HepG2 (cell line): ENCODE measurements around the gene RGN. TPM values are rescaled to one million over a fixed set of nuclear protein-coding genes. Genes with fewer than 3 reads are reported as not detected.

ENCODE experiments used
- ARID4A ChIP-seq: sonication (generic); formaldehyde crosslinking; IDR thresholded peaks from 2 replicates; pipeline ENCODE4 v1.5.0; 2020; ENCODE audit warnings: mild to moderate bottlenecking, missing genetic modification reagents, borderline replicate concordance
- NR2F2 ChIP-seq: IDR thresholded peaks from 2 replicates; pipeline ENCODE4 v1.6.1; 2012; ENCODE audit warnings: low read depth, inconsistent platforms, borderline replicate concordance
- PAF1 ChIP-seq: IDR thresholded peaks from 2 replicates; pipeline ENCODE4 v1.6.1; 2016; ENCODE audit warnings: missing genetic modification reagents, missing compliant biosample characterization
- SNRNP70 ChIP-seq: fragments of 200-400 bp; formaldehyde crosslinking; IDR thresholded peaks from 2 replicates; pipeline ENCODE4 v1.6.1; 2017; ENCODE audit warnings: mild to moderate bottlenecking, low read depth, low read length, moderate library complexity
- TARDBP ChIP-seq: sonication (generic); formaldehyde crosslinking; IDR thresholded peaks from 2 replicates; pipeline ENCODE4 v1.8.0; 2022; ENCODE audit warnings: mild to moderate bottlenecking, missing genetic modification reagents
- THAP11 ChIP-seq: IDR thresholded peaks from 2 replicates; pipeline ENCODE4 v1.6.1; 2016; ENCODE audit warnings: missing biosample characterization, missing genetic modification reagents
- U2AF2 ChIP-seq: fragments of 200-400 bp; formaldehyde crosslinking; IDR thresholded peaks from 2 replicates; pipeline ENCODE4 v1.6.1; 2017; ENCODE audit warnings: low read depth, mild to moderate bottlenecking, low read length
- ZBTB8A ChIP-seq: sonication (generic); formaldehyde crosslinking; IDR thresholded peaks from 2 replicates; pipeline ENCODE4 v1.4.0; 2020; ENCODE audit warnings: mild to moderate bottlenecking, low read depth, missing genetic modification reagents, borderline replicate concordance
- ZNF878 ChIP-seq: sonication (generic); formaldehyde crosslinking; IDR thresholded peaks from 2 replicates; pipeline ENCODE4 v1.8.1; 2023; ENCODE audit warnings: mild to moderate bottlenecking, missing genetic modification reagents, moderate library complexity
- polyA plus RNA-seq, 8 experiments: library from polyadenylated mRNA; depleted of rRNA in 3 of 8; stranded (reverse) in 7 of 8; unstranded in 1 of 8; fragments of >200 nt; fragmentation: Illumina TruSeq in 4 of 8; extraction: Trizol in 4 of 8; gene quantifications; 2 replicates each; pipeline versions ENCODE4 v1.2.1 to v1.2.3, GENCODE V29; 2011 to 2016; ENCODE audit warnings: low read depth in 4 of 8, missing spikeins in 1 of 8, mixed read lengths in 1 of 8; ENCODE audit not compliant: insufficient read depth in 1 of 8
- total RNA-seq, 5 experiments: library from RNA; depleted of rRNA; stranded (reverse); fragments of >200 nt; fragmentation: Illumina TruSeq; extraction: Trizol; gene quantifications; 2 replicates each; pipeline ENCODE4 v1.2.3, GENCODE V29; 2016; ENCODE audit warnings: low read depth in 1 of 5
- TF ChIP-seq, protein P1 (sequence below): sonication (generic); formaldehyde crosslinking; IDR thresholded peaks from 2 replicates; pipeline ENCODE4 v1.4.0; 2020; ENCODE audit warnings: missing genetic modification reagents, borderline replicate concordance
- TF ChIP-seq, protein P2 (sequence below): sonication (generic); formaldehyde crosslinking; IDR thresholded peaks from 2 replicates; pipeline ENCODE4 v1.5.0; 2020; ENCODE audit warnings: missing genetic modification reagents
- TF ChIP-seq, protein P3 (sequence below): sonication (generic); formaldehyde crosslinking; IDR thresholded peaks from 2 replicates; pipeline ENCODE4 v1.5.0; 2020; ENCODE audit warnings: mild to moderate bottlenecking, missing genetic modification reagents, borderline replicate concordance

Gene RGN
- total and polyA plus RNA-seq, 2 of the 13 experiments (the other 11 are each of a cell fraction or from before 2014, with no cell fraction given): 19.6 to 74.4 TPM

DNA sequence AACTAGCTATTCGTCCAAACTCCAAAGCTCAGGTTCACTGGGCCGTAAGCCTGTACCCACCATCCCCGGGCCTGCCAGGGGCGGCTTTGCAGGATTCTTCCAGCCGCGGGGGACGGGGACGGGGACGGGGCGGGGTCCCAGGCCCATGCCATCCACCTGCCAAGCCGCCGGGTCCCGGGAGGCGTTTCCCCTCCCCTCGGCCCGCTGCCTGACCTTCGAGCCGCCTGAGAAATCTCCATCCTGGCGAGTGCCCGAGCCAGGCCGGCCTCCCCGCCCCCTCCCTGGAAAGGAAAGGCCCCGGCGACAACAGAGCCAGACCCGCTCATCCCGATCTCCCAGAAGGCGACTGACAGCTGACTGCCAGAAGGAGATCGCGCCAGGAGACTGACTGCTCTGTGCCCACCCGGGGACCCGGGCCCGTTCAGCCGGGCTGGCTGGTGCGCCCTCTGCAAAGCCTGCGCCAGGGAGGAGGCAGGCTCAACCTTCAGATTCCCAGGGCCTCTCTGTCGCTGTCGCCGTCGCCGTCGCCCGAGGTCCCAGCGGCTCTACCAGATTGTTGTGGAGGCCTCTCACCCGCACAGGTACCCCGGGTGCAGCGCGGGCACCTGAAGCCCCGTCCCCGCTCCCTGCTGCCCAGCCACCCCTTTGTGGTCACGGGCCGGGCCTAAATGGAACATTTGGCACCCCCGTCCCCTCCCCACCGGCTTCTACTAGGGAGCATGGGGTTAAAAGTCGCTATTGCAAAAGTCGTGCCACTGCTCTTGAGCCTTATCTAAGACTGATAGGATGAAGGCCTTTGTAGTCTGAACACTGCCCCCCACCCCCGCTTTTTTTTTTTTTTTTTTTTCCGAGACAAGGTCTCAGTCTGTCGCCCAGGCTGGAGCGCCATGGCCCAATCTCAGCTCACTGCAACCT is at the start of gene RGN (continued):
- TF ChIP-seq, protein P1, sequence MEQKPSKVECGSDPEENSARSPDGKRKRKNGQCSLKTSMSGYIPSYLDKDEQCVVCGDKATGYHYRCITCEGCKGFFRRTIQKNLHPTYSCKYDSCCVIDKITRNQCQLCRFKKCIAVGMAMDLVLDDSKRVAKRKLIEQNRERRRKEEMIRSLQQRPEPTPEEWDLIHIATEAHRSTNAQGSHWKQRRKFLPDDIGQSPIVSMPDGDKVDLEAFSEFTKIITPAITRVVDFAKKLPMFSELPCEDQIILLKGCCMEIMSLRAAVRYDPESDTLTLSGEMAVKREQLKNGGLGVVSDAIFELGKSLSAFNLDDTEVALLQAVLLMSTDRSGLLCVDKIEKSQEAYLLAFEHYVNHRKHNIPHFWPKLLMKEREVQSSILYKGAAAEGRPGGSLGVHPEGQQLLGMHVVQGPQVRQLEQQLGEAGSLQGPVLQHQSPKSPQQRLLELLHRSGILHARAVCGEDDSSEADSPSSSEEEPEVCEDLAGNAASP (CRISPR knock-in tag): no peak
- TF ChIP-seq ARID4A (CRISPR knock-in tag) (peak; percentile 53; the same call in 1 of the 2 replicates), U2AF2 (no peak), ZBTB8A (CRISPR knock-in tag) (no peak), PAF1 (CRISPR knock-in tag) (no peak), ZNF878 (CRISPR knock-in tag) (no peak), SNRNP70 (no peak), THAP11 (peak; percentile 29; the same call in 1 of the 2 replicates), TARDBP (CRISPR knock-in tag) (0 out of 2 replicates have a peak, but pooled peaks have one; percentile 15), NR2F2 (peak; percentile 73; the same call in 1 of the 2 replicates)
- TF ChIP-seq, protein P2, sequence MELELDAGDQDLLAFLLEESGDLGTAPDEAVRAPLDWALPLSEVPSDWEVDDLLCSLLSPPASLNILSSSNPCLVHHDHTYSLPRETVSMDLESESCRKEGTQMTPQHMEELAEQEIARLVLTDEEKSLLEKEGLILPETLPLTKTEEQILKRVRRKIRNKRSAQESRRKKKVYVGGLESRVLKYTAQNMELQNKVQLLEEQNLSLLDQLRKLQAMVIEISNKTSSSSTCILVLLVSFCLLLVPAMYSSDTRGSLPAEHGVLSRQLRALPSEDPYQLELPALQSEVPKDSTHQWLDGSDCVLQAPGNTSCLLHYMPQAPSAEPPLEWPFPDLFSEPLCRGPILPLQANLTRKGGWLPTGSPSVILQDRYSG: no peak
- TF ChIP-seq, protein P3, sequence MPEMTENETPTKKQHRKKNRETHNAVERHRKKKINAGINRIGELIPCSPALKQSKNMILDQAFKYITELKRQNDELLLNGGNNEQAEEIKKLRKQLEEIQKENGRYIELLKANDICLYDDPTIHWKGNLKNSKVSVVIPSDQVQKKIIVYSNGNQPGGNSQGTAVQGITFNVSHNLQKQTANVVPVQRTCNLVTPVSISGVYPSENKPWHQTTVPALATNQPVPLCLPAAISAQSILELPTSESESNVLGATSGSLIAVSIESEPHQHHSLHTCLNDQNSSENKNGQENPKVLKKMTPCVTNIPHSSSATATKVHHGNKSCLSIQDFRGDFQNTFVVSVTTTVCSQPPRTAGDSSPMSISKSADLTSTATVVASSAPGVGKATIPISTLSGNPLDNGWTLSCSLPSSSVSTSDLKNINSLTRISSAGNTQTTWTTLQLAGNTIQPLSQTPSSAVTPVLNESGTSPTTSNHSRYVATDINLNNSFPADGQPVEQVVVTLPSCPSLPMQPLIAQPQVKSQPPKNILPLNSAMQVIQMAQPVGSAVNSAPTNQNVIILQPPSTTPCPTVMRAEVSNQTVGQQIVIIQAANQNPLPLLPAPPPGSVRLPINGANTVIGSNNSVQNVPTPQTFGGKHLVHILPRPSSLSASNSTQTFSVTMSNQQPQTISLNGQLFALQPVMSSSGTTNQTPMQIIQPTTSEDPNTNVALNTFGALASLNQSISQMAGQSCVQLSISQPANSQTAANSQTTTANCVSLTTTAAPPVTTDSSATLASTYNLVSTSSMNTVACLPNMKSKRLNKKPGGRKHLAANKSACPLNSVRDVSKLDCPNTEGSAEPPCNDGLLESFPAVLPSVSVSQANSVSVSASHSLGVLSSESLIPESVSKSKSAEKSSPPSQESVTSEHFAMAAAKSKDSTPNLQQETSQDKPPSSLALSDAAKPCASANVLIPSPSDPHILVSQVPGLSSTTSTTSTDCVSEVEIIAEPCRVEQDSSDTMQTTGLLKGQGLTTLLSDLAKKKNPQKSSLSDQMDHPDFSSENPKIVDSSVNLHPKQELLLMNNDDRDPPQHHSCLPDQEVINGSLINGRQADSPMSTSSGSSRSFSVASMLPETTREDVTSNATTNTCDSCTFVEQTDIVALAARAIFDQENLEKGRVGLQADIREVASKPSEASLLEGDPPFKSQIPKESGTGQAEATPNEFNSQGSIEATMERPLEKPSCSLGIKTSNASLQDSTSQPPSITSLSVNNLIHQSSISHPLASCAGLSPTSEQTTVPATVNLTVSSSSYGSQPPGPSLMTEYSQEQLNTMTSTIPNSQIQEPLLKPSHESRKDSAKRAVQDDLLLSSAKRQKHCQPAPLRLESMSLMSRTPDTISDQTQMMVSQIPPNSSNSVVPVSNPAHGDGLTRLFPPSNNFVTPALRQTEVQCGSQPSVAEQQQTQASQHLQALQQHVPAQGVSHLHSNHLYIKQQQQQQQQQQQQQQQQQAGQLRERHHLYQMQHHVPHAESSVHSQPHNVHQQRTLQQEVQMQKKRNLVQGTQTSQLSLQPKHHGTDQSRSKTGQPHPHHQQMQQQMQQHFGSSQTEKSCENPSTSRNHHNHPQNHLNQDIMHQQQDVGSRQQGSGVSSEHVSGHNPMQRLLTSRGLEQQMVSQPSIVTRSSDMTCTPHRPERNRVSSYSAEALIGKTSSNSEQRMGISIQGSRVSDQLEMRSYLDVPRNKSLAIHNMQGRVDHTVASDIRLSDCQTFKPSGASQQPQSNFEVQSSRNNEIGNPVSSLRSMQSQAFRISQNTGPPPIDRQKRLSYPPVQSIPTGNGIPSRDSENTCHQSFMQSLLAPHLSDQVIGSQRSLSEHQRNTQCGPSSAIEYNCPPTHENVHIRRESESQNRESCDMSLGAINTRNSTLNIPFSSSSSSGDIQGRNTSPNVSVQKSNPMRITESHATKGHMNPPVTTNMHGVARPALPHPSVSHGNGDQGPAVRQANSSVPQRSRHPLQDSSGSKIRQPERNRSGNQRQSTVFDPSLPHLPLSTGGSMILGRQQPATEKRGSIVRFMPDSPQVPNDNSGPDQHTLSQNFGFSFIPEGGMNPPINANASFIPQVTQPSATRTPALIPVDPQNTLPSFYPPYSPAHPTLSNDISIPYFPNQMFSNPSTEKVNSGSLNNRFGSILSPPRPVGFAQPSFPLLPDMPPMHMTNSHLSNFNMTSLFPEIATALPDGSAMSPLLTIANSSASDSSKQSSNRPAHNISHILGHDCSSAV (CRISPR knock-in tag): no peak
